ENCODE results near the gene ZNF730.
"Not testable (repeated sequence)": the region's sequence is repeated elsewhere in the genome, so short reads cannot be mapped to it uniquely, and the experiment has no call there.

DNA sequence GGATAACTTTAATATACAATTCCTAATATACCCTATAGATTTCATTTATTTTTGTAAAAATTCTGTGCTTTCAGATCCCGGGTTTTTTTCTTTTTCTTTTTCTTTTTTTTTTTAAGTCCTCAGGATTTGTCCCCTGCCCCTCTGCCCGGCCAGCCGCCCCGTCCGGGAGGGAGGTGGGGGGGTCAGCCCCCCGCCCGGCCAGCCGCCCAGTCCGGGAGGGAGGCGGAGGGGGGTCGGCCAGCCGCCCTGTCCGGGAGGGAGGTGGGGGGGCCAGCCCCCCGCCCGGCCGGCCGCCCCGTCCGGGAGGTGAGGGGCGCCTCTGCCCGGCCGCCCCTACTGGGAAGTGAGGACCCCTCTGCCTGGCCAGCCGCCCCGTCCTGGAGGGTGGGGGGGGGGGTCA, 17.4 kb downstream of the ZNF730 start:
- TF ChIP-seq, protein P1, sequence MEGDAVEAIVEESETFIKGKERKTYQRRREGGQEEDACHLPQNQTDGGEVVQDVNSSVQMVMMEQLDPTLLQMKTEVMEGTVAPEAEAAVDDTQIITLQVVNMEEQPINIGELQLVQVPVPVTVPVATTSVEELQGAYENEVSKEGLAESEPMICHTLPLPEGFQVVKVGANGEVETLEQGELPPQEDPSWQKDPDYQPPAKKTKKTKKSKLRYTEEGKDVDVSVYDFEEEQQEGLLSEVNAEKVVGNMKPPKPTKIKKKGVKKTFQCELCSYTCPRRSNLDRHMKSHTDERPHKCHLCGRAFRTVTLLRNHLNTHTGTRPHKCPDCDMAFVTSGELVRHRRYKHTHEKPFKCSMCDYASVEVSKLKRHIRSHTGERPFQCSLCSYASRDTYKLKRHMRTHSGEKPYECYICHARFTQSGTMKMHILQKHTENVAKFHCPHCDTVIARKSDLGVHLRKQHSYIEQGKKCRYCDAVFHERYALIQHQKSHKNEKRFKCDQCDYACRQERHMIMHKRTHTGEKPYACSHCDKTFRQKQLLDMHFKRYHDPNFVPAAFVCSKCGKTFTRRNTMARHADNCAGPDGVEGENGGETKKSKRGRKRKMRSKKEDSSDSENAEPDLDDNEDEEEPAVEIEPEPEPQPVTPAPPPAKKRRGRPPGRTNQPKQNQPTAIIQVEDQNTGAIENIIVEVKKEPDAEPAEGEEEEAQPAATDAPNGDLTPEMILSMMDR (IDR thresholded peaks at IDR 0.05): not testable (repeated sequence)
- TF ChIP-seq EZH2, EZH2phosphoT487 (IDR thresholded peaks at IDR 0.05): not testable (repeated sequence)

Data from neural progenitor cell (in vitro differentiated cells).